AG04449 (cell line): ENCODE results near the gene FRMD6.
"Not testable (repeated sequence)": the region's sequence is repeated elsewhere in the genome, so short reads cannot be mapped to it uniquely, and the experiment has no call there.

ENCODE experiments used
- CTCF ChIA-PET: fragments of 350-600 bp; formaldehyde crosslinking; extraction: SDS; loops from one replicate; lab custom pipeline; 2021; ENCODE audit warnings: antibody characterized with exemption; lab: Yijun Ruan, JAX
- POLR2A ChIA-PET: fragments of 400-600, 350-600 bp; formaldehyde crosslinking; extraction: SDS; loops from one replicate; lab custom pipeline; 2020; ENCODE audit warnings: antibody characterized with exemption, inconsistent platforms; lab: Yijun Ruan, JAX
- DNase-seq: peaks from one replicate; pipeline ENCODE4 v3.0.0-alpha.2; 2010; ENCODE audit warnings: low read depth, low spot score
- H3K4me3 ChIP-seq: 2 replicates; pipeline ENCODE4 v1.5.1; 2011; ENCODE audit warnings: low read depth, mild to moderate bottlenecking, control low read depth, low read length
- TF ChIP-seq, protein P1 (sequence below): IDR thresholded peaks from one replicate; pipeline ENCODE4 v1.5.1; 2011; ENCODE audit warnings: mild to moderate bottlenecking, moderate library complexity, low read length, control low read depth, inconsistent platforms; ENCODE audit not compliant: insufficient read depth; ENCODE audit errors: missing control alignments

Gene FRMD6

DNA sequence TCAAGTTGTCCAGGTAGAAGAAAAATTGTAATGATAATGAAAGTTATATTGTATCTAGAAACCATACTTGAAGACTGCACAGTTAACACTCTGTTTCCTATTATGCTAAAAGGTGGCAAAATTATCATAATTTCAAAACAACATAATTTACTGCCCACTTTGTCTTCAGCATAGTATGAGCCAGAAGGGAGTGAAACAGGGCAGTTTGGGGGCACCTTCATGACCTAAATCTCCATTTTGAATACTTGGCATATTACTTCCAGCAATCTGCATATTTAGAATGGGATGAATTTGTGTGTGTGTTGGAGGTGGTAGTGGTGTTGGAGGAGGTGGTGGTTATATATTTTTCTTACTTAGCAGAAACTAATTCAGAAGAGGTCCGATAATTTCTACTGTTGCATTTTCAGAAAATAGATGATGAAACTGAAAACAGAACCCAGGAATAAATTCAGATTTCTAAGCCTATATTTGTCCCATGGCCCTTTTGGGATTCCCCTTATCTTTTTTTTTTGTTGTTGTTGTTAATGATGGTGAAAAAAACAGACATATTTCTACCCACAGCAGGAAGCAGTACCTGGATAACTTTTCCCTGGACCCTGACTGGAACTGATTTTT, 26.6 kb upstream of the FRMD6 start:
- DNase-seq: no peak
- no peak overlapping the region for H3K4me3 ChIP-seq
- TF ChIP-seq, protein P1, sequence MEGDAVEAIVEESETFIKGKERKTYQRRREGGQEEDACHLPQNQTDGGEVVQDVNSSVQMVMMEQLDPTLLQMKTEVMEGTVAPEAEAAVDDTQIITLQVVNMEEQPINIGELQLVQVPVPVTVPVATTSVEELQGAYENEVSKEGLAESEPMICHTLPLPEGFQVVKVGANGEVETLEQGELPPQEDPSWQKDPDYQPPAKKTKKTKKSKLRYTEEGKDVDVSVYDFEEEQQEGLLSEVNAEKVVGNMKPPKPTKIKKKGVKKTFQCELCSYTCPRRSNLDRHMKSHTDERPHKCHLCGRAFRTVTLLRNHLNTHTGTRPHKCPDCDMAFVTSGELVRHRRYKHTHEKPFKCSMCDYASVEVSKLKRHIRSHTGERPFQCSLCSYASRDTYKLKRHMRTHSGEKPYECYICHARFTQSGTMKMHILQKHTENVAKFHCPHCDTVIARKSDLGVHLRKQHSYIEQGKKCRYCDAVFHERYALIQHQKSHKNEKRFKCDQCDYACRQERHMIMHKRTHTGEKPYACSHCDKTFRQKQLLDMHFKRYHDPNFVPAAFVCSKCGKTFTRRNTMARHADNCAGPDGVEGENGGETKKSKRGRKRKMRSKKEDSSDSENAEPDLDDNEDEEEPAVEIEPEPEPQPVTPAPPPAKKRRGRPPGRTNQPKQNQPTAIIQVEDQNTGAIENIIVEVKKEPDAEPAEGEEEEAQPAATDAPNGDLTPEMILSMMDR: no peak
- ChIA-PET CTCF (interaction anchor here (1.6 to 2.5 kb wide), 2 partner anchors 10 to 344 kb away, joined by 5 to 6 read pairs; no protein-coding TSS in a partner anchor), POLR2A (no interaction called here)

DNA sequence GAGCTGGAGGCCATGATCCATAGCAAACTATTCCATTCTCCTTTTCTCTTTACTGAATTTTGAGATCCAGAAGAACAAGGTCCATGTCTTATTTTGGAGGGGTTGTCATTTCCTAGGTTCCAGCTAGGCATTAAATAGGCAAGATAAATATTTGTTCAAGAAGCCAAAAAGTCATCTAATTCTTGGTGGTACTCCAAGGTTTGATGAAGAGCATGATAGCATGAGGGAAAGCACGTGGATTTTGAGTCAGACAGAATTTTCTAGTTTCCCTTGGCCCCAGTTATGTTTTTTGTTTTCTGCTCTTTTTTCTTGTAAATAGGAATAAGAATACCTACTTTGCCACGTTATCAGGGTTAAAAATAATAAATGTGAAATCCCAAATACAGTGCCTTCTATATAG, 25.5 kb upstream of the FRMD6 start:
- ChIA-PET CTCF (interaction anchor here (1.1 to 2.5 kb wide), 2 partner anchors 8 to 345 kb away, joined by 5 to 6 read pairs; no protein-coding TSS in a partner anchor), POLR2A (no interaction called here)
- TF ChIP-seq, protein P1: no peak
- no peak overlapping the region for H3K4me3 ChIP-seq
- no peak for DNase-seq

DNA sequence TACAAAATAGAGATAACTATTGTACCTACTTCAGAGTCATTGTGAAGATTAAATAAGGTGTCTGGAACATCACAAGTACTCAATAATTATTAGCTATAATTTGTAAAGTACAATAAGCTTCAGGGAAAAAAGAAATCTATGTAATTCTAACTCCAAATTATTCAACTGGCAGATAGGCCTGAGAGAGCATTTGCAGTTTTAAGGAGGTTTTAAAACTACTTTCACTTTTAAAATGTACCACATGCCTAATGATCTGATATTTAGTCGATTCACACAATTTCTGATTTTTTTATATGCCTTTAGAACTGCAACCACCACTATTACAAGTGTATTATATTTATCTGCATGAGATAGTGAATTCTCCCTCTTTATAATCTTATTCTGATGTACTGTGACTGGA, 24.9 kb upstream of the FRMD6 start:
- TF ChIP-seq, protein P1: no peak
- no peak overlapping the region for H3K4me3 ChIP-seq
- ChIA-PET CTCF (interaction anchor here (1.1 to 2.5 kb wide), 2 partner anchors 8 to 346 kb away, joined by 5 to 6 read pairs; no protein-coding TSS in a partner anchor), POLR2A (no interaction called here)
- no peak for DNase-seq

DNA sequence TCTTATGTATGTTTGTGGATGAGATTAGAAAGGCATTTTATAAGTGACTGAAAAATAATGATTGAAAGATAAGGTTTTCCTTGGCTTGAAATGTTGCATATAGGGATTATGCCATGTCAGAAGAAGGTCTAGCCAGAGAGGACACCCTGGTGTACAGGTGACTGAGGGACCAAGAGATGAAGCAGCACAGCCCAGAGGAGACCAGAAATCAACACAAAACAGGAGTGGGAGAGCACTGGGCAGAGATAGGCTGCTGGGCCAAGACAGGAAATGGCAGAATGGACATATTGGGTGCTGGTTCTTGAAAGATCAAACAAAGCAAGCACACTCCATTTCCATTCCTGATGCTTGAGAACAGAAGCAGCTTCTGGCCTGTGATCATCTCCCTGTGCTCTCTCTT, 24.4 kb upstream of the FRMD6 start:
- no peak for DNase-seq
- ChIA-PET CTCF (no interaction called here), POLR2A (no interaction called here)
- H3K4me3 ChIP-seq: no peak overlapping the region
- TF ChIP-seq, protein P1: no peak

DNA sequence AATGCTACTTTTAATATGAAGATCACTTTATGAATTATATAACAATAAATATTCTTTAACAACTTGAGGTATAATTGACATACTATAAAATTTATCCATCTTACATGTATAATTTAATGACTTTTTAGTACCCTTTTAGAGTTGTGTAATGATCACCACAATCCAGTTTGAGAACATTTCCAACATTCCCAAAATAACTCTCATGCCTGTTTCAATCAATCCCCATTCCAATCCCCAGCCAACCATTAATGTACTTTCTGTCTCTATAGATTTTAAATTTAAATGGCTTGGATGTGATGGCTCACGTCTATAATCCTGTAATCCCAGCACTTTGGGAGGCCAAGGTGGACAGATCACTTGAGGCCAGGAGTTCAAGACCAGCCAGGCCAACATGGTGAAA, 23.5 kb upstream of the FRMD6 start:
- POLR2A ChIA-PET: no interaction called here
- TF ChIP-seq, protein P1: no peak
- no peak for DNase-seq
- CTCF ChIA-PET: no interaction called here
- no peak overlapping the region for H3K4me3 ChIP-seq

DNA sequence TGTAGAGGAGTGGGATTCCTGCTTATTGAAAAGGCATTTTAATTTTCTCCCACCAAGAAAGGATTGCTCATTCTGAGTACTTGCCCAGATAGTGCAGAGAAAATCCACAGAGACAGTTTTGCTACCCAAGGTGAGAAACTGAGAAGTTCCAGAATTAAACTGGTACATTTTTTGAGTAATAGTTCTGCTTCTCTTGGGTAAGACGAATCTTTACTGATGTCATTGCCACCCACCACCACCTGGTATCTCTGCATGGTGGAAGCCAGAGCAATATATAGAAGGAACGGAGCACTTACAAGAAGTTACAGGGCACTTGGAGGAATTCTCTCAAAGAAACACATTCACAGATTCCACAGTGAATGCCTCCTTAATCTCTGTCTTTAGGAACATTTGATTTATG, 20.7 kb upstream of the FRMD6 start:
- ChIA-PET CTCF (no interaction called here), POLR2A (no interaction called here)
- TF ChIP-seq, protein P1: no peak

DNA sequence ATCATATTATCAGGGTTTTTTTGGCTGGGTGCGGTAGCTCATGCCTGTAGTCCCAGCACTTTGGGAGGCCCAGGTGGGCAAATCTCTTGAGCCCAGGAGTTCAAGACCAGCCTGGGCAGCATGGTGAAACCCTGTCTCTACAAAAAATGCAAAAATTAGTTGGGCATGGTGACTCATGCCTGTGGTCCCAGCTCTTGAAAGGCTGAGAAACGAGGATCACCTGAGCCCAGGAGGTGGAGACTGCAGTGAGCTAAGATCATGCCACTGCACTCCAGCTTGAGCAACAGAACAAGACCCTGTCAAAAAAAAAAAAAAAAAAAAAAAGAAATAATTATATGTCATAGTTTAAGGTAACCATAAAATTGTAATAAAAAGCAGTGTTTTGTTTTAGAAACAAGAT, 18.4 kb upstream of the FRMD6 start:
- POLR2A ChIA-PET, DNase-seq, H3K4me3 ChIP-seq: not testable (repeated sequence)
- CTCF ChIA-PET: interaction anchor here (2.4 kb wide), 1 partner anchor 11 kb away, joined by 6 read pairs; no protein-coding TSS in a partner anchor

More for the DNA sequence above, 20.7 kb upstream of the FRMD6 start:
- no peak overlapping the region for H3K4me3 ChIP-seq
- no peak for DNase-seq
